Activated CD8-positive, alpha-beta memory T cell treated with anti-CD3 and anti-CD28 coated beads, Interleukin-2, amount 10 ng/mL, durations not matched to agents 7 days and 5 days (primary cell): ENCODE results near the gene DMC1. TPM values are rescaled to one million over a fixed set of nuclear protein-coding genes. Genes with fewer than 3 reads are reported as not detected.
"Not testable (repeated sequence)": the region's sequence is repeated elsewhere in the genome, so short reads cannot be mapped to it uniquely, and the experiment has no call there.

Experiments used
- ATAC-seq: fragments of 150-1000 bp; cut with Tn5 transposase; one replicate; pipeline ENCODE4 v1.10.0; 2021; ENCODE audit warnings: moderate library complexity
- CTCF ChIA-PET: fragments of 350-600 bp; sonication (Branson Sonifier 250); formaldehyde crosslinking; loops from one replicate; lab custom pipeline; 2021; ENCODE audit warnings: antibody characterized with exemption; lab: Charles Lee
- DNase-seq: peaks from one replicate; pipeline ENCODE4 v3.0.0-alpha.2; 2020
- H3K27ac Mint-ChIP-seq: one replicate; pipeline ENCODE4 v1.8.0; 2021; ENCODE audit warnings: mild to moderate bottlenecking, mixed read lengths
- H3K27me3 Mint-ChIP-seq: one replicate; pipeline ENCODE4 v1.8.0; 2021; ENCODE audit warnings: mixed read lengths
- H3K36me3 Mint-ChIP-seq: one replicate; pipeline ENCODE4 v1.8.0; 2021; ENCODE audit warnings: mild to moderate bottlenecking, mixed read lengths
- H3K4me1 Mint-ChIP-seq: one replicate; pipeline ENCODE4 v1.8.0; 2021; ENCODE audit warnings: mixed read lengths
- H3K4me3 Mint-ChIP-seq: one replicate; pipeline ENCODE4 v1.8.0; 2021; ENCODE audit warnings: mild to moderate bottlenecking, moderate library complexity, mixed read lengths
- H3K9me3 Mint-ChIP-seq: one replicate; pipeline ENCODE4 v1.8.0; 2022; ENCODE audit warnings: low read depth, mixed read lengths
- total RNA-seq, 2 experiments: library from RNA; stranded (reverse); gene quantifications; one replicate each; pipeline ENCODE4 v1.2.3, GENCODE V29; 2021

The DMC1 gene
- 10 to 100 TPM; 13.6 to 16.9 TPM for total RNA-seq

GRCh38 chr22:38569972-38570778 lies at the start of gene DMC1:
TSS of gene DMC1 (minus strand) at chr22:38570183. CDS start at chr22:38568256, 1,927 bp downstream.
- H3K4me3 Mint-ChIP-seq, result peak within 1 kb of the TSS; percentile 92
- CTCF ChIA-PET, result interaction anchor here (1.0 to 3.0 kb wide), 6 partner anchors 58 to 518 kb away, joined by 3 to 29 read pairs (median 8); no protein-coding TSS in a partner anchor
- H3K9me3 Mint-ChIP-seq, result no peaks in the 10 kb centered on the region
- DNase-seq (peak; percentile 99), ATAC-seq (peak; percentile 89)
- H3K27me3 Mint-ChIP-seq, result no peaks in the 10 kb centered on the region
- H3K36me3 Mint-ChIP-seq, result peaks cover 7% of the 10 kb centered on the region
- peaks cover 23% of the 10 kb centered on the region for H3K4me1 Mint-ChIP-seq
- peak within 1 kb of the TSS; percentile 98 for H3K27ac Mint-ChIP-seq

- H3K27ac Mint-ChIP-seq, result no peak overlapping the region
- CTCF ChIA-PET, result no interaction called here
- DNase-seq, result no peak
- peaks cover 6% of the 10 kb centered on the region for H3K27me3 Mint-ChIP-seq
- no peak for ATAC-seq
- H3K36me3 Mint-ChIP-seq, result no peaks in the 10 kb centered on the region
- no peaks in the 10 kb centered on the region for H3K9me3 Mint-ChIP-seq
- H3K4me3 Mint-ChIP-seq, result no peak overlapping the region
- H3K4me1 Mint-ChIP-seq, result no peaks in the 10 kb centered on the region
Observed at GRCh38 chr22:38618682-38619081, 48.7 kb upstream of the DMC1 start.

DNA sequence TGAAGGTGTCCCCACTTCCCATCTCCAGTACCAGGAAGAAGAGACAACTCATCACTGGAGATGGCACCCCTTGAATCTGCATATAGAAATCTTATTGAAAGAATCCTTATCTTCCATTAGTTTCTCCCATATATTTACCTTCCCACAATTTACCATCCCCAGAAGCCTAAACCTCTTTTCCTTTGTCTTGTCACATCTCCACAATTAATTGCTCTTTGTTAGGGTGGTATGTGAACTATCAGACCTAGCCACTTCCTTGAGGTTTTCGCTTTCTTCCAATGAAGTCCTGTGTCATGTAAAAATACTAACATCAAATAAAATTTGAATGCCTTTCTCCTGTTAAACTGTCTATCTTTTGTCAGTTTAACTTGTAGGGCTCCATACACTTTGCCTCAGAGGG lies 48.3 kb upstream of the DMC1 start:
- no peak for ATAC-seq
- CTCF ChIA-PET, result no interaction called here
- no peaks in the 10 kb centered on the region for H3K4me1 Mint-ChIP-seq
- H3K4me3 Mint-ChIP-seq, result no peak overlapping the region
- H3K27ac Mint-ChIP-seq, result no peak overlapping the region
- H3K9me3 Mint-ChIP-seq, result no peaks in the 10 kb centered on the region
- no peak for DNase-seq
- H3K36me3 Mint-ChIP-seq, result no peaks in the 10 kb centered on the region
- H3K27me3 Mint-ChIP-seq, result peaks cover 6% of the 10 kb centered on the region

GRCh38 chr22:38615064-38615405 lies 45.1 kb upstream of the DMC1 start:
- H3K4me3 Mint-ChIP-seq, ATAC-seq, H3K27ac Mint-ChIP-seq, H3K36me3 Mint-ChIP-seq, DNase-seq, CTCF ChIA-PET, H3K4me1 Mint-ChIP-seq, H3K9me3 Mint-ChIP-seq, H3K27me3 Mint-ChIP-seq: not testable (repeated sequence)

GRCh38 chr22:38614332-38615063 lies 44.5 kb upstream of the DMC1 start:
- DNase-seq (no peak), ATAC-seq (no peak)
- no peak overlapping the region for H3K27ac Mint-ChIP-seq
- H3K36me3 Mint-ChIP-seq, result no peaks in the 10 kb centered on the region
- peaks cover 6% of the 10 kb centered on the region for H3K27me3 Mint-ChIP-seq
- no peaks in the 10 kb centered on the region for H3K9me3 Mint-ChIP-seq
- CTCF ChIA-PET, result no interaction called here
- H3K4me3 Mint-ChIP-seq, result no peak overlapping the region
- H3K4me1 Mint-ChIP-seq, result no peaks in the 10 kb centered on the region

GRCh38 chr22:38613588-38613987 lies 43.6 kb upstream of the DMC1 start:
- Mint-ChIP-seq H3K9me3 (no peaks in the 10 kb centered on the region), H3K27ac (no peak overlapping the region), H3K4me3 (no peak overlapping the region), H3K36me3 (no peaks in the 10 kb centered on the region), H3K27me3 (peaks cover 4% of the 10 kb centered on the region), H3K4me1 (no peaks in the 10 kb centered on the region)
- CTCF ChIA-PET, result interaction anchor here (0.6 kb wide), 1 partner anchor 561 kb away, joined by 3 read pairs; no protein-coding TSS in a partner anchor
- DNase-seq (no peak), ATAC-seq (no peak)

DNA sequence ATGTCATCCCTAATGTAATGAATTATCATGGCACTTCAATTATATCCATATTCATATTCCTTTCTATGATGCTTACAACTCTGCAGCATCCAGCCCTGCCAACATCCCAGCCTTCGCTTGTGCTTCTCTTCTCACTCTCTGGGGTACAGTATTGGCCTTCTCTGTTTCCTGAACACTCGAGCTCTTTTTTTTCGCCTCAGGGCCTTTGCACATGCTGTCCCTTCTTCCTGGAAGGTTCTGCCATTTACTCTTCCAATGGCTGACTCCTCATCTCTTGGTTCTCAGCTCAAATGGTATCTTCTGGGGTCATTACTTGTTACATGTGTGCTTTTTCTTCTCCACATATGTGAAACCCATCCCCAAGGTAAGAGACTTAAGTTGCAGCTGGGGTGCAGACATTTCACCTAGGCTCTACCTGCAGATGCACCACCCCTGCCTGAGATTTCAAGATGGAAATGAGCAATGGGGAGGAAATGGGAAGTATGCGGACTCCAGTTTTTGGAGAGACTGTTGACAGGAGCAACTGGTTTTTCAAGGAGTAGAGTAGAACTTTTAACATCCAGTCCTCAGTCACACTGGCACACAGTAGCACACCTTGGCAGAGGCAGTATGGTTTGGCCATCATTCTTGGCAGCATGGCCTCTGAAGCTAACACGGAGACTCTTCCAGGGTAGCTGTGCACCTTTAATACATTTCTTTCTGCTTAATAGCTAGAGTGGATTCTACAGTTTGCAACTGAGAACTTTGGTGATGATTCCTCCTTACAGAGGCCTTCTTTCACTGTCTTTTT lies 42.4 kb upstream of the DMC1 start:
- CTCF ChIA-PET, result no interaction called here

GRCh38 chr22:38611559-38611958 lies 41.6 kb upstream of the DMC1 start:
- CTCF ChIA-PET, result no interaction called here
- DNase-seq (no peak), ATAC-seq (no peak)
- Mint-ChIP-seq H3K4me3 (no peak overlapping the region), H3K36me3 (no peaks in the 10 kb centered on the region), H3K9me3 (no peaks in the 10 kb centered on the region), H3K27me3 (peaks cover 4% of the 10 kb centered on the region), H3K4me1 (no peaks in the 10 kb centered on the region), H3K27ac (no peak overlapping the region)

More for the DNA sequence above, 42.4 kb upstream of the DMC1 start:
- Mint-ChIP-seq H3K4me3 (no peak overlapping the region), H3K27me3 (peaks cover 4% of the 10 kb centered on the region), H3K36me3 (no peaks in the 10 kb centered on the region), H3K27ac (no peak overlapping the region), H3K9me3 (no peaks in the 10 kb centered on the region), H3K4me1 (no peaks in the 10 kb centered on the region)
- DNase-seq (no peak), ATAC-seq (no peak)

GRCh38 chr22:38610234-38610633 lies 40.3 kb upstream of the DMC1 start:
- CTCF ChIA-PET, result no interaction called here
- Mint-ChIP-seq H3K27me3 (peaks cover 4% of the 10 kb centered on the region), H3K27ac (no peak overlapping the region), H3K9me3 (no peaks in the 10 kb centered on the region), H3K4me1 (no peaks in the 10 kb centered on the region), H3K4me3 (no peak overlapping the region), H3K36me3 (no peaks in the 10 kb centered on the region)
- DNase-seq, result no peak
- ATAC-seq, result no peak

DNA sequence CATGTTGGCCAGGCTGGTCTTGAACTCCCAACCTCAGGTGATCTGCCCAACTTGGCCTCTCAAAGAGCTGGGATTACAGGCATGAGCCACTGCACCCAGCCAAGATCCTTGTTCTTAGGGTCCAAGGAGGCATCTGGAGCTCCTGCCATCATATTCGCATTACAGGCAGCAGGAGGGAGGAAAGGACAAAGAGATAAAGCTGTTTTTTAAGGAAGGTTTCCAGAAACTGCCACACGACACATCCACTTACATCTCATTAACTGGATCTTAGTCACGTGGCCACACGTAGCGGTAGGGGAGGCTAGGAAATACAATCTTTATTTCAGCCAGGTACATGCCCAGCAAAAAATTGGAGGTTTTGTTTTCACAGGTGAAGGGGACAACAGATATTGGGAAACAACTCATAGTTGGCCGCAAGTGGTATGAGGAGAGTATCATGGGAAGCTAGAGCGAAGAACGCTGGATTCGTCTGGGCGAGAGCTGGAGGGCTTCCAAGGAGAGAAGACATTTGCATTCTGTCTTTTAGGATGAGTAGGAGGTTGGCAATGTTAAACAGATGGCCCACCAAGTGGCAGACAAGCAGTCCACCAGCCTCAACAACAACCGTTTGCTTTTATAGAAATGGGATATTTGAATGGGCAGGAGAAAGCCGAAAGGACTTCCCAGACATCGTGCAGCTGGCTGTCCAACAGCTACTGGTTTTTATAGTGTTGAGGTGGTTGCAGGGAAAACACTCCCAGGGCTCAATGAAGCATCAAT lies 39.2 kb upstream of the DMC1 start:
- H3K27ac Mint-ChIP-seq, result no peak overlapping the region
- no peaks in the 10 kb centered on the region for H3K4me1 Mint-ChIP-seq
- ATAC-seq (no peak), DNase-seq (no peak)
- no peak overlapping the region for H3K4me3 Mint-ChIP-seq
- H3K27me3 Mint-ChIP-seq, result no peaks in the 10 kb centered on the region
- no peaks in the 10 kb centered on the region for H3K36me3 Mint-ChIP-seq
- H3K9me3 Mint-ChIP-seq, result no peaks in the 10 kb centered on the region
- CTCF ChIA-PET, result no interaction called here

GRCh38 chr22:38607680-38608079 lies 37.7 kb upstream of the DMC1 start:
- CTCF ChIA-PET, result no interaction called here
- Mint-ChIP-seq H3K27me3 (peaks cover 2% of the 10 kb centered on the region), H3K4me1 (no peaks in the 10 kb centered on the region), H3K36me3 (no peaks in the 10 kb centered on the region), H3K4me3 (no peak overlapping the region), H3K9me3 (no peaks in the 10 kb centered on the region), H3K27ac (no peak overlapping the region)
- DNase-seq, result no peak
- ATAC-seq, result no peak

GRCh38 chr22:38602166-38602565 lies 32.2 kb upstream of the DMC1 start:
- CTCF ChIA-PET, result no interaction called here
- ATAC-seq (no peak), DNase-seq (no peak)
- Mint-ChIP-seq H3K27me3 (peaks cover 10% of the 10 kb centered on the region), H3K27ac (no peak overlapping the region), H3K4me3 (no peak overlapping the region), H3K9me3 (no peaks in the 10 kb centered on the region), H3K4me1 (no peaks in the 10 kb centered on the region), H3K36me3 (no peaks in the 10 kb centered on the region)

GRCh38 chr22:38601221-38601764 lies 31.3 kb upstream of the DMC1 start:
- no peaks in the 10 kb centered on the region for H3K9me3 Mint-ChIP-seq
- DNase-seq (no peak), ATAC-seq (no peak)
- no peak overlapping the region for H3K4me3 Mint-ChIP-seq
- H3K27ac Mint-ChIP-seq, result no peak overlapping the region
- no peaks in the 10 kb centered on the region for H3K36me3 Mint-ChIP-seq
- CTCF ChIA-PET, result no interaction called here
- peaks cover 10% of the 10 kb centered on the region for H3K27me3 Mint-ChIP-seq
- H3K4me1 Mint-ChIP-seq, result no peaks in the 10 kb centered on the region
